H1 (cell line): ENCODE data around the gene CLEC14A. TPM values are rescaled to one million over a fixed set of nuclear protein-coding genes. Genes with fewer than 3 reads are reported as not detected.

Experiments
- BACH1 ChIP-seq: IDR thresholded peaks from 2 replicates; pipeline ENCODE4 v1.6.1; 2012; ENCODE audit warnings: low read length, improper control_type of control experiment
- JUND ChIP-seq: IDR thresholded peaks from 2 replicates; pipeline ENCODE4 v1.6.1; 2011; ENCODE audit warnings: mild to moderate bottlenecking, improper control_type of control experiment, low read length
- POLR2AphosphoS5 ChIP-seq: IDR thresholded peaks from 2 replicates; pipeline ENCODE4 v1.6.1; 2011; ENCODE audit warnings: low read depth, low read length
- RNF2 ChIP-seq: fragments of 200-900, 300-1000 bp; sonication (generic); IDR thresholded peaks from 2 replicates; pipeline ENCODE4 v1.7.1; 2016; ENCODE audit warnings: borderline replicate concordance, low read depth, mild to moderate bottlenecking, antibody characterized with exemption, low read length; ENCODE audit not compliant: poor library complexity, severe bottlenecking; ENCODE audit errors: missing control alignments
- polyA plus RNA-seq, 7 experiments: library from polyadenylated mRNA; depleted of rRNA in 3 of 7; stranded (reverse) in 5 of 7; unstranded in 2 of 7; fragments of >200 nt in 5 of 7; fragments of 200-250 nt in 2 of 7; gene quantifications; 1 replicate in 5 of 7; 2 replicates in 1 of 7; 4 replicates in 1 of 7; pipeline versions ENCODE4 v1.2.1 to v1.2.3, GENCODE V29; 2011 to 2013; ENCODE audit warnings: missing spikeins in 2 of 7, mixed read lengths in 2 of 7
- total RNA-seq: library from RNA; stranded (reverse); fragmentation: NEBNext Ultra II Directional; extraction: Animal tissue kit (Norgen Biotek cat#: 25700); gene quantifications from 2 replicates; pipeline ENCODE4 v1.2.1, GENCODE V29; 2021

The CLEC14A gene
- total and polyA plus RNA-seq, 2 of the 8 experiments (the other 6 are each of a cell fraction or from before 2014, with no cell fraction given), result 0.09 to 0.13 TPM

DNA sequence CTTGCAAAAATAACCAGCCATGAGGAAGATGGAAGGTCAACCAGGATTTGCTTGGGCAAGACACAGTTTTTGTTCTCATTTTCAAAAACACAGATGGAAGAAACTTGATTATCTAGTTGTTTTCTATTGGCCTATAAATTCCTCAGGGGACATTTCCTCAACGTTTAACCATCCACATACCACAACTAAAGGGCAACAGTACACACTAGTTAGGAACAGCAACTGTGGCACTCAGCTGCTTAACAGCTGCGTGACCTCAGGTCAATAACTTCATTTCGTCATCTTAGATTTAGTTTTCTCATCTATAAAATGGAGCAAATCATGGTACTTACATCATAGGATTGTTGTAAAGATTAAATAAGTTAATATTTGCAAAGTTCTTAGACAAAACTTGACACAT lies 29.5 kb downstream of the CLEC14A start (continued):
- no peak for TF ChIP-seq BACH1
- no peak for TF ChIP-seq JUND
- TF ChIP-seq POLR2AphosphoS5, result no peak
- no peak for TF ChIP-seq RNF2
